PC-9 (cell line): Measurements from ENCODE around the gene STX8.

Experiments
- CTCF ChIP-seq: fragments of 200-600 bp; sonication (generic); conservative IDR thresholded peaks from 2 replicates; pipeline ENCODE4 v1.6.1; 2017; ENCODE audit warnings: mixed run types, antibody characterized with exemption, mild to moderate bottlenecking, moderate library complexity
- EZH2 ChIP-seq: fragments of 200-600 bp; sonication (generic); IDR thresholded peaks from 2 replicates; pipeline ENCODE4 v1.8.0; 2017; ENCODE audit warnings: antibody characterized with exemption, low read depth

DNA sequence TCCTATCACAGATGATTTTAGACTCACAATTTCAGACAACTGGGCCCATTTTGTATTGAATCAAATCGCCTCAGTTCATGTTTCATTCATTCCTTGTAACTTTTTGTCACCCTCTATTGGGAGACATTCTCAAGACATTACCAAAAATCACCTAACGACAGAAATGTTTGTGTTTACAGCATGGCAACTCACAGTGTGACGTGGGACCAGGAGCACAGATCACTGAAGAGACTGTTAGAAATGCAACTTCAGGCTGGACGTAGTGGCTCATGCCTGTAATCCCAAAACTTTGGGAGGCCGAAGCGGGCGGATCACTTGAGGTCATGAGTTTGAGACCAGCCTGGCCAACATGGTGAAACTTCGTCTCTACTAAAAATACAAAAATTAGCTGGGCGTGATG is 304.7 kb downstream of the STX8 start:
- TF ChIP-seq CTCF (no peak), EZH2 (no peak)
